ENCODE measurements around the gene MFAP3L.

Gene MFAP3L

GRCh38 chr4:170017252-170017651, 8.9 kb downstream of the MFAP3L start:
- DNase-seq, result no peak

GRCh38 chr4:170015285-170015684, 10.9 kb downstream of the MFAP3L start:
- DNase-seq, result no peak

- DNase-seq, result no peak
Observed at GRCh38 chr4:170014359-170015011, 11.7 kb downstream of the MFAP3L start.

GRCh38 chr4:170012629-170012958, 13.6 kb downstream of the MFAP3L start:
- DNase-seq, result no peak

GRCh38 chr4:170011921-170012628, 14.1 kb downstream of the MFAP3L start:
- no peak for DNase-seq

GRCh38 chr4:170009291-170009690, 16.9 kb downstream of the MFAP3L start:
- DNase-seq, result no peak

- DNase-seq, result no peak
Observed at GRCh38 chr4:170008801-170009200, 17.4 kb downstream of the MFAP3L start.

GRCh38 chr4:170008371-170008770, 17.8 kb downstream of the MFAP3L start:
- DNase-seq, result no peak

- DNase-seq, result no peak
Observed at GRCh38 chr4:170007113-170007512, 19.1 kb downstream of the MFAP3L start.

- DNase-seq, result no peak
Observed at GRCh38 chr4:170005472-170005871, 20.7 kb downstream of the MFAP3L start.

- no peak for DNase-seq
Observed at GRCh38 chr4:170004651-170005295, 21.4 kb downstream of the MFAP3L start.

- no peak for DNase-seq
Observed at GRCh38 chr4:170003071-170004070, 22.8 kb downstream of the MFAP3L start.

GRCh38 chr4:170001745-170002267, 24.4 kb downstream of the MFAP3L start:
- no peak for DNase-seq

GRCh38 chr4:170001011-170001744, 25.0 kb downstream of the MFAP3L start:
- DNase-seq, result no peak

GRCh38 chr4:169999923-170000322, 26.3 kb downstream of the MFAP3L start:
- DNase-seq, result no peak

GRCh38 chr4:169998981-169999380, 27.2 kb downstream of the MFAP3L start:
- no peak for DNase-seq

GRCh38 chr4:169996379-169997240, 29.6 kb downstream of the MFAP3L start:
- no peak for DNase-seq

GRCh38 chr4:169993531-169993930, 32.7 kb downstream of the MFAP3L start:
- DNase-seq, result no peak

- DNase-seq, result no peak
Observed at GRCh38 chr4:169988252-169988651, 37.9 kb downstream of the MFAP3L start.

- no peak for DNase-seq
Observed at GRCh38 chr4:169987327-169988228, 38.6 kb downstream of the MFAP3L start.
